IMR-90 (cell line): ENCODE results near the gene PRLR. TPM values are rescaled to one million over a fixed set of nuclear protein-coding genes. Genes with fewer than 3 reads are reported as not detected.

ENCODE experiments used
- ATAC-seq: fragments of 200-7000 bp; cut with Tn5 transposase; 2 replicates; pipeline ENCODE4 v1.9.1; 2020; ENCODE audit warnings: low read depth, mild to moderate bottlenecking, moderate library complexity
- BruUV-seq: library from RNA; stranded (reverse); fragments of 400-500 nt; replicated peaks from 2 replicates; lab custom pipeline; 2021; lab: Mats Ljungman, UMichigan
- CTCF ChIA-PET: fragments of 300-600 bp; formaldehyde crosslinking; extraction: SDS; loops from one replicate; lab custom pipeline; 2021; ENCODE audit warnings: antibody characterized with exemption; lab: Yijun Ruan, JAX
- POLR2A ChIA-PET: fragments of 300-600 bp; sonication (Branson Sonifier 250); formaldehyde crosslinking; loops from one replicate; lab custom pipeline; 2022; ENCODE audit warnings: antibody characterized with exemption; ENCODE audit not compliant: unreplicated experiment; lab: Charles Lee
- DNase-seq: peaks from one replicate; pipeline ENCODE4 v3.0.0; 2013
- H2AFZ ChIP-seq: replicated peaks from 2 replicates; pipeline ENCODE3; 2013; ENCODE audit warnings: low read length, mild to moderate bottlenecking; ENCODE audit not compliant: poor library complexity
- H2AK5ac ChIP-seq: 2 replicates; pipeline ENCODE4 v1.6.1; 2013; ENCODE audit warnings: low read depth, low read length, inconsistent platforms
- H2AK9ac ChIP-seq: replicated peaks from 2 replicates; pipeline ENCODE3; 2013; ENCODE audit warnings: mild to moderate bottlenecking, low read depth, low read length, moderate library complexity; ENCODE audit not compliant: poor library complexity
- H2BK120ac ChIP-seq: 2 replicates; pipeline ENCODE4 v1.6.1; 2013; ENCODE audit warnings: low read depth, low read length, inconsistent platforms
- H2BK15ac ChIP-seq: 3 replicates; pipeline ENCODE4 v1.6.1; 2013; ENCODE audit warnings: low read depth, low read length, inconsistent platforms
- H2BK20ac ChIP-seq: 2 replicates; pipeline ENCODE4 v1.6.1; 2013; ENCODE audit warnings: low read depth, mild to moderate bottlenecking, inconsistent platforms, low read length, moderate library complexity
- H2BK5ac ChIP-seq: 2 replicates; pipeline ENCODE4 v1.6.1; 2013; ENCODE audit warnings: mild to moderate bottlenecking, low read depth, low read length, inconsistent platforms; ENCODE audit not compliant: poor library complexity, severe bottlenecking
- H3K14ac ChIP-seq: replicated peaks from 2 replicates; pipeline ENCODE4 v1.6.1; 2013; ENCODE audit warnings: low read depth, low read length, inconsistent platforms
- H3K18ac ChIP-seq: 2 replicates; pipeline ENCODE4 v1.6.1; 2013; ENCODE audit warnings: low read depth, low read length, control low read depth
- H3K23ac ChIP-seq: 2 replicates; pipeline ENCODE4 v1.6.1; 2013; ENCODE audit warnings: low read depth, low read length, inconsistent platforms
- H3K27ac ChIP-seq: 2 replicates; pipeline ENCODE4 v1.5.1; 2013; ENCODE audit warnings: mild to moderate bottlenecking, control low read depth, low read length; ENCODE audit not compliant: insufficient read depth
- H3K27me3 ChIP-seq: 2 replicates; pipeline ENCODE4 v1.6.1; 2013; ENCODE audit warnings: low read length; ENCODE audit not compliant: control insufficient read depth, insufficient read depth
- H3K36me3 ChIP-seq: 2 replicates; pipeline ENCODE4 v1.6.1; 2013; ENCODE audit warnings: low read length, mixed read lengths; ENCODE audit not compliant: control insufficient read depth, insufficient read depth
- H3K4ac ChIP-seq: 2 replicates; pipeline ENCODE4 v1.6.1; 2013; ENCODE audit warnings: low read depth, low read length, inconsistent platforms
- H3K4me1 ChIP-seq: 2 replicates; pipeline ENCODE4 v1.6.1; 2013; ENCODE audit warnings: low read length, mixed read lengths; ENCODE audit not compliant: control insufficient read depth, insufficient read depth
- H3K4me2 ChIP-seq: 2 replicates; pipeline ENCODE4 v1.6.1; 2013; ENCODE audit warnings: low read depth, mild to moderate bottlenecking, control low read depth, low read length, moderate library complexity
- H3K4me3 ChIP-seq: 2 replicates; pipeline ENCODE4 v1.5.1; 2013; ENCODE audit warnings: low read depth, mild to moderate bottlenecking, control low read depth, low read length, moderate library complexity; ENCODE audit not compliant: insufficient read depth
- H3K56ac ChIP-seq: 2 replicates; pipeline ENCODE4 v1.6.1; 2013; ENCODE audit warnings: low read length, inconsistent platforms; ENCODE audit not compliant: insufficient read depth; ENCODE audit errors: extremely low read depth
- H3K79me1 ChIP-seq, 2 experiments: 2 replicates each; pipeline ENCODE4 v1.6.1; 2013; ENCODE audit warnings: low read length in 2 of 2, inconsistent platforms in 1 of 2, low read depth in 1 of 2
- H3K9ac ChIP-seq: 2 replicates; pipeline ENCODE4 v1.6.1; 2013; ENCODE audit warnings: low read depth, low read length, control low read depth
- H3K9me1 ChIP-seq: 2 replicates; pipeline ENCODE4 v1.6.1; 2013; ENCODE audit warnings: low read length, inconsistent platforms; ENCODE audit not compliant: insufficient read depth
- H3K9me3 ChIP-seq: 2 replicates; pipeline ENCODE4 v1.6.1; 2013; ENCODE audit warnings: low read length; ENCODE audit not compliant: control insufficient read depth, insufficient read depth
- H4K20me1 ChIP-seq: 2 replicates; pipeline ENCODE4 v1.6.1; 2013; ENCODE audit warnings: low read length, inconsistent platforms; ENCODE audit not compliant: insufficient read depth
- H4K5ac ChIP-seq: 2 replicates; pipeline ENCODE4 v1.6.1; 2013; ENCODE audit warnings: mild to moderate bottlenecking, low read depth, low read length, control low read depth
- H4K8ac ChIP-seq, 2 experiments: 2 replicates each; pipeline ENCODE4 v1.6.1; 2013; ENCODE audit warnings: low read depth in 2 of 2, low read length in 2 of 2, control low read depth in 1 of 2, inconsistent platforms in 1 of 2
- H4K91ac ChIP-seq: 2 replicates; pipeline ENCODE4 v1.6.1; 2013; ENCODE audit warnings: low read depth, low read length, inconsistent platforms; ENCODE audit not compliant: insufficient read depth
- MAFK ChIP-seq: IDR thresholded peaks from 2 replicates; pipeline ENCODE4 v1.6.1; 2012; ENCODE audit warnings: low read depth, low read length, improper control_type of control experiment
- MAZ ChIP-seq: IDR thresholded peaks from 2 replicates; pipeline ENCODE4 v1.6.1; 2012; ENCODE audit warnings: low read depth, mild to moderate bottlenecking, low read length, improper control_type of control experiment, moderate library complexity, borderline replicate concordance
- WGBS, 2 experiments: methylation state at CpG; one replicate each; pipeline versions ENCODE4 v1.1.5 to v1.1.7; 2013; ENCODE audit warnings: missing lambda C conversion rate in 2 of 2; ENCODE audit not compliant: insufficient read length in 1 of 2; ENCODE audit errors: extremely low coverage in 2 of 2; 5-methylcytosine and 5-hydroxymethylcytosine counted together
- dilution Hi-C: fragments of 300-500 bp; cut with HindIII; formaldehyde crosslinking; loops from one replicate; pipeline ENCODE4 v1.14.3; 2018; ENCODE audit warnings: low sequenced_read_pairs; ENCODE audit not compliant: unreplicated experiment
- in situ Hi-C: fragments of 300-500 bp; cut with MboI; formaldehyde crosslinking; loops from 3 replicates; pipeline ENCODE4 v1.14.3; 2019; ENCODE audit warnings: low sequenced_read_pairs, inconsistent platforms, mixed read lengths
- intact Hi-C: fragments of 100-400 bp; cut with micrococcal nuclease; formaldehyde crosslinking; loops from 2 replicates; pipeline ENCODE4 v1.10.0; 2022
- polyA plus RNA-seq, 3 experiments: library from polyadenylated mRNA; depleted of rRNA; stranded (reverse); fragments of >200 nt; gene quantifications; 2 replicates each; pipeline ENCODE4 v1.2.3, GENCODE V29; 2012; ENCODE audit warnings: low replicate concordance in 1 of 3
- total RNA-seq: library from RNA; depleted of rRNA; stranded (reverse); fragments of >200 nt; gene quantifications from 2 replicates; pipeline ENCODE4 v1.2.3, GENCODE V29; 2012
- TF ChIP-seq, protein P1 (sequence below): conservative IDR thresholded peaks from 2 replicates; pipeline ENCODE4 v1.5.1; 2012; ENCODE audit warnings: mild to moderate bottlenecking, low read depth, low read length, improper control_type of control experiment

PRLR gene
- total and polyA plus RNA-seq, 2 of the 4 experiments (the other 2 are of a cell fraction): 0.24 to 0.54 TPM

DNA sequence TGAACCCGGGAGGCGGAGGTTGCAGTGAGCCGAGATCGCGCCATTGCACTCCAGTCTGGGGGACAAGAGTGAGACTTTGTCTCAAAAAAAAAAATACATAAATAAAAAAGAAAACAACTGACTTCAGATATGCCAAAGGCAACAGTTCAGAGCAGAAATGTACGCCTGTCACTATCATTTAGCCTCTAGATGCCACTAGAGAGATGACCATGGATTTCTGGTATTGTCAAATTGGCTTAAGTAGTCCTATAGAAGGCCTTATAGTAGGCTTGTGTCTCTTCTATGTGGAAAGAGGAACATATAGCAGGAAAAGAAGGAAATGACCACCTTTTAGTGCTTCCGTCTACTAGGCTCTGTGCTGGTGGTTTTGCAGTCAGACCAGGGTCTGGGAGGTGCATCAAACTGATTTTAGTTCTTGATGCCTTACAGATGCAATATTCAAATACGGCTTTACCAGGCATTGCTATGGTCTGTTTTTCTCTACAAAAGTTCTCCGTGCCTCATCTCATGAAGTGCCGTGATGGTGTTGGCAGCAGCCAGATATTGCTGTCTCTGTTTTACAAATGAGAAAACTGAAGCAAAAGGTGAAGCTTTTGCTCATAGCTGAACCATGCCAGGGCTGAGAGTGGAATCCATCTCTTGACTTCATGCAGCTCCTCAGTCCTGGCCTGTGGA lies 199.7 kb downstream of the PRLR start:
- Histone ChIP-seq H4K8ac (no peak overlapping the region), H3K79me1 (no peaks in the 10 kb centered on the region), H3K9me3 (no peaks in the 10 kb centered on the region), H3K18ac (no peak overlapping the region), H3K4me3 (no peak overlapping the region), H2AFZ (no peak overlapping the region), H2BK15ac (no peak overlapping the region; the same call in 2 of the 3 replicates), H2BK5ac (no peak overlapping the region), H3K9me1 (no peaks in the 10 kb centered on the region), H3K27me3 (peaks cover 1% of the 10 kb centered on the region), H4K5ac (no peak overlapping the region), H3K27ac (no peak overlapping the region), H2BK20ac (no peak overlapping the region), H3K4ac (no peak overlapping the region), H3K56ac (no peak overlapping the region), H3K4me2 (no peak overlapping the region), H3K23ac (no peak overlapping the region), H3K14ac (no peak overlapping the region), H4K20me1 (no peaks in the 10 kb centered on the region), H2AK9ac (no peak overlapping the region), H2AK5ac (no peak overlapping the region), H3K9ac (no peak overlapping the region), H3K4me1 (peaks cover 4% of the 10 kb centered on the region; the same call in 1 of the 2 replicates), H4K91ac (no peak overlapping the region), H2BK120ac (no peak overlapping the region), H3K36me3 (no peaks in the 10 kb centered on the region)
- 63% methylated on average over 3 of the region's 10 CpGs; no CpG with 5 or more reads in 1 of the 2 experiments for WGBS, 2 experiments
- CTCF ChIA-PET: no interaction called here
- in situ Hi-C loops (no loop called here), dilution Hi-C loops (no loop called here), intact Hi-C loops (no loop called here)
- BruUV-seq: no TSS peak
- ATAC-seq: no peak
- no peak for TF ChIP-seq MAFK
- TF ChIP-seq, protein P1, sequence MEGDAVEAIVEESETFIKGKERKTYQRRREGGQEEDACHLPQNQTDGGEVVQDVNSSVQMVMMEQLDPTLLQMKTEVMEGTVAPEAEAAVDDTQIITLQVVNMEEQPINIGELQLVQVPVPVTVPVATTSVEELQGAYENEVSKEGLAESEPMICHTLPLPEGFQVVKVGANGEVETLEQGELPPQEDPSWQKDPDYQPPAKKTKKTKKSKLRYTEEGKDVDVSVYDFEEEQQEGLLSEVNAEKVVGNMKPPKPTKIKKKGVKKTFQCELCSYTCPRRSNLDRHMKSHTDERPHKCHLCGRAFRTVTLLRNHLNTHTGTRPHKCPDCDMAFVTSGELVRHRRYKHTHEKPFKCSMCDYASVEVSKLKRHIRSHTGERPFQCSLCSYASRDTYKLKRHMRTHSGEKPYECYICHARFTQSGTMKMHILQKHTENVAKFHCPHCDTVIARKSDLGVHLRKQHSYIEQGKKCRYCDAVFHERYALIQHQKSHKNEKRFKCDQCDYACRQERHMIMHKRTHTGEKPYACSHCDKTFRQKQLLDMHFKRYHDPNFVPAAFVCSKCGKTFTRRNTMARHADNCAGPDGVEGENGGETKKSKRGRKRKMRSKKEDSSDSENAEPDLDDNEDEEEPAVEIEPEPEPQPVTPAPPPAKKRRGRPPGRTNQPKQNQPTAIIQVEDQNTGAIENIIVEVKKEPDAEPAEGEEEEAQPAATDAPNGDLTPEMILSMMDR: 0 out of 2 replicates have a peak, but pooled peaks have one; percentile 2
- TF ChIP-seq MAZ: no peak
- DNase-seq: no peak
- POLR2A ChIA-PET: no interaction called here
